B cell (primary cell): ENCODE results near the gene FAR1. TPM values are rescaled to one million over a fixed set of nuclear protein-coding genes. Genes with fewer than 3 reads are reported as not detected.

Experiments
- ATAC-seq: fragments of 200-7000 bp; cut with Tn5 transposase; one replicate; pipeline ENCODE4 v1.10.0; 2021; ENCODE audit warnings: low read depth, mild to moderate bottlenecking, moderate number of reproducible peaks, moderate library complexity
- CTCF ChIA-PET: fragments of 350-600 bp; sonication (Branson Sonifier 250); formaldehyde crosslinking; loops from one replicate; lab custom pipeline; 2021; ENCODE audit warnings: antibody characterized with exemption, inconsistent platforms; lab: Charles Lee
- POLR2A ChIA-PET: fragments of 350-600 bp; sonication (Branson Sonifier 250); formaldehyde crosslinking; loops from one replicate; lab custom pipeline; 2021; ENCODE audit warnings: antibody characterized with exemption; lab: Charles Lee
- DNase-seq: peaks from one replicate; pipeline ENCODE4 v3.0.0; 2013
- H2AFZ ChIP-seq: 2 replicates; pipeline ENCODE4 v1.6.1; 2012; ENCODE audit warnings: mild to moderate bottlenecking, low read depth, low read length; ENCODE audit not compliant: insufficient read depth, poor library complexity, severe bottlenecking
- H3K27ac ChIP-seq, 2 donors: 1 replicate in 1 of 2; 2 replicates in 1 of 2; pipeline ENCODE4 v1.5.1; 2012 to 2013; ENCODE audit warnings: low read length in 2 of 2, mild to moderate bottlenecking in 2 of 2, moderate library complexity in 1 of 2
- H3K27me3 ChIP-seq, 4 experiments: fragments of 200-600 bp in 1 of 4; sonication (generic) in 1 of 4; replicated peaks in 1 of 4; 1 replicate in 2 of 4; 2 replicates in 2 of 4; pipeline versions ENCODE4 v1.6.1 to v1.7.0; 2013 to 2016; ENCODE audit warnings: low read length in 3 of 4, mild to moderate bottlenecking in 2 of 4, mixed read lengths in 1 of 4, moderate library complexity in 1 of 4; ENCODE audit not compliant: insufficient read depth in 4 of 4, control insufficient read depth in 3 of 4; ENCODE audit errors: control extremely low read depth in 1 of 4
- H3K36me3 ChIP-seq, 2 experiments: replicated peaks in 1 of 2; 1 replicate in 1 of 2; 2 replicates in 1 of 2; pipeline versions ENCODE4 v1.6.1 to v1.7.1; 2013; ENCODE audit warnings: low read length in 1 of 2; ENCODE audit not compliant: insufficient read depth in 2 of 2, control insufficient read depth in 1 of 2; ENCODE audit errors: control extremely low read depth in 1 of 2, extremely low read depth in 1 of 2
- H3K4me1 ChIP-seq, 2 donors: fragments of 200-600 bp in 1 of 2; sonication (generic) in 1 of 2; 1 replicate in 1 of 2; 2 replicates in 1 of 2; pipeline versions ENCODE4 v1.5.1 to v1.6.1; 2013 to 2017; ENCODE audit warnings: low read length in 2 of 2; ENCODE audit not compliant: control insufficient read depth in 2 of 2, insufficient read depth in 2 of 2
- H3K4me2 ChIP-seq: replicated peaks from 2 replicates; pipeline ENCODE3; 2012; ENCODE audit warnings: mild to moderate bottlenecking, low read depth, low read length; ENCODE audit not compliant: poor library complexity, severe bottlenecking
- H3K4me3 ChIP-seq, 5 experiments: fragments of 200-600 bp in 1 of 5; sonication (generic) in 1 of 5; 1 replicate in 3 of 5; 2 replicates in 2 of 5; pipeline versions ENCODE4 v1.5.1 to v1.7.0; 2011 to 2016; ENCODE audit warnings: low read length in 4 of 5, mild to moderate bottlenecking in 4 of 5, low read depth in 2 of 5, control low read depth in 1 of 5, moderate library complexity in 1 of 5; ENCODE audit not compliant: insufficient read depth in 1 of 5; ENCODE audit errors: control extremely low read depth in 1 of 5, extremely low read depth in 1 of 5
- H3K79me2 ChIP-seq: fragments of 200-600 bp; sonication (generic); one replicate; pipeline ENCODE4 v1.6.0; 2016; ENCODE audit warnings: low read length; ENCODE audit not compliant: control insufficient read depth, insufficient read depth
- H3K9ac ChIP-seq: fragments of 200-600 bp; sonication (generic); 2 replicates; pipeline ENCODE4 v1.6.1; 2017; ENCODE audit warnings: mild to moderate bottlenecking, low read length, moderate library complexity
- H3K9me3 ChIP-seq, 3 donors: one replicate each; pipeline versions ENCODE4 v1.6.1 to v1.7.1; 2013; ENCODE audit warnings: low read length in 2 of 3; ENCODE audit not compliant: control insufficient read depth in 2 of 3, insufficient read depth in 1 of 3; ENCODE audit errors: control extremely low read depth in 1 of 3
- H4K20me1 ChIP-seq: 2 replicates; pipeline ENCODE4 v1.6.0; 2012; ENCODE audit warnings: mild to moderate bottlenecking, low read length; ENCODE audit not compliant: insufficient read depth, control insufficient read depth, poor library complexity, severe bottlenecking
- H3K27ac Mint-ChIP-seq: one replicate; pipeline ENCODE4 v1.8.0; 2021; ENCODE audit warnings: mixed read lengths
- H3K27me3 Mint-ChIP-seq: one replicate; pipeline ENCODE4 v1.8.0; 2021; ENCODE audit warnings: mixed read lengths
- H3K4me1 Mint-ChIP-seq: one replicate; pipeline ENCODE4 v1.8.0; 2021; ENCODE audit warnings: mixed read lengths
- H3K4me3 Mint-ChIP-seq: one replicate; pipeline ENCODE4 v1.8.0; 2021; ENCODE audit warnings: mixed read lengths
- H3K9me3 Mint-ChIP-seq: one replicate; pipeline ENCODE4 v1.8.0; 2022; ENCODE audit warnings: mixed read lengths; ENCODE audit not compliant: insufficient read depth
- CTCF ChIP-seq: fragments of 200-600 bp; IDR thresholded peaks from one replicate; pipeline ENCODE4 v1.8.0; 2022; ENCODE audit warnings: antibody characterized with exemption, mild to moderate bottlenecking
- EZH2 ChIP-seq: IDR thresholded peaks from 2 replicates; pipeline ENCODE4 v1.6.1; 2012; ENCODE audit warnings: borderline replicate concordance, low read depth, mild to moderate bottlenecking, moderate library complexity, low read length; ENCODE audit not compliant: insufficient read depth, poor library complexity, severe bottlenecking
- WGBS: methylation state at CpG from one replicate; pipeline ENCODE4 v1.1.5; 2013; ENCODE audit warnings: missing lambda C conversion rate; ENCODE audit not compliant: insufficient coverage; 5-methylcytosine and 5-hydroxymethylcytosine counted together
- intact Hi-C: fragments of 100-400 bp; cut with micrococcal nuclease; formaldehyde crosslinking; loops from one replicate; pipeline ENCODE4 v1.10.0; 2022
- polyA plus RNA-seq: library from polyadenylated mRNA; depleted of rRNA; stranded (reverse); fragments of >200 nt; gene quantifications from 2 replicates; pipeline ENCODE4 v1.2.3, GENCODE V29; 2012
- total RNA-seq, 2 donors: library from RNA; stranded (reverse); fragments of 120-200 nt in 1 of 2; gene quantifications; 1 replicate in 1 of 2; 2 replicates in 1 of 2; pipeline versions ENCODE4 v1.2.3 to v1.2.4, GENCODE V29; 2013 to 2022

The FAR1 gene
- total and polyA plus RNA-seq, 2 donors (not counting 1 experiment from before 2014, with no cell fraction given): 8.1 to 44.8 TPM

GRCh38 chr11:13726456-13726855 is 58.0 kb downstream of the FAR1 start:
- DNase-seq (no peak), ATAC-seq (no peak)
- no peak overlapping the region for H3K27ac ChIP-seq
- peaks cover 18 to 30% of the 10 kb centered on the region in 2 experiments for H3K36me3 ChIP-seq
- H3K9me3 Mint-ChIP-seq: no peaks in the 10 kb centered on the region
- POLR2A ChIA-PET: no interaction called here
- no peak overlapping the region for H3K4me3 ChIP-seq
- TF ChIP-seq CTCF (no peak), EZH2 (no peak)
- no peaks in the 10 kb centered on the region for H4K20me1 ChIP-seq
- H3K27ac Mint-ChIP-seq: no peak overlapping the region
- no peaks in the 10 kb centered on the region for H3K27me3 Mint-ChIP-seq
- H3K4me2 ChIP-seq: no peak overlapping the region
- H3K4me1 Mint-ChIP-seq: no peaks in the 10 kb centered on the region
- intact Hi-C loops: no loop called here
- CTCF ChIA-PET: no interaction called here
- H3K27me3 ChIP-seq: no peaks in the 10 kb centered on the region
- no CpG with 5 or more reads among the region's 1 CpG for WGBS
- no peak overlapping the region for H3K4me3 Mint-ChIP-seq
- H3K79me2 ChIP-seq: no peaks in the 10 kb centered on the region
- no peak overlapping the region for H2AFZ ChIP-seq
- no peaks in the 10 kb centered on the region for H3K9me3 ChIP-seq
- no peaks in the 10 kb centered on the region for H3K4me1 ChIP-seq
- no peak overlapping the region for H3K9ac ChIP-seq

- CTCF ChIA-PET: no interaction called here
- Histone ChIP-seq H3K4me3 (no peak overlapping the region), H2AFZ (no peak overlapping the region), H3K36me3 (peaks cover 18 to 27% of the 10 kb centered on the region in 2 experiments), H3K9me3 (no peaks in the 10 kb centered on the region), H3K79me2 (no peaks in the 10 kb centered on the region), H3K4me2 (no peak overlapping the region), H3K27me3 (no peaks in the 10 kb centered on the region), H4K20me1 (no peaks in the 10 kb centered on the region), H3K9ac (no peak overlapping the region), H3K27ac (no peak overlapping the region), H3K4me1 (no peaks in the 10 kb centered on the region)
- ATAC-seq (no peak), DNase-seq (no peak)
- Mint-ChIP-seq H3K9me3 (no peaks in the 10 kb centered on the region), H3K4me3 (no peak overlapping the region), H3K27me3 (no peaks in the 10 kb centered on the region), H3K27ac (no peak overlapping the region), H3K4me1 (no peaks in the 10 kb centered on the region)
- POLR2A ChIA-PET: no interaction called here
- no peak for TF ChIP-seq CTCF
- TF ChIP-seq EZH2: no peak
- intact Hi-C loops: no loop called here
These were observed 59.6 kb downstream of the FAR1 start for GRCh38 chr11:13728076-13728475.
